ENCODE data around the gene KRT73.

GRCh38 chr12:52656616-52657015 lies 38.3 kb upstream of the KRT73 start:
- TF ChIP-seq, protein P1, sequence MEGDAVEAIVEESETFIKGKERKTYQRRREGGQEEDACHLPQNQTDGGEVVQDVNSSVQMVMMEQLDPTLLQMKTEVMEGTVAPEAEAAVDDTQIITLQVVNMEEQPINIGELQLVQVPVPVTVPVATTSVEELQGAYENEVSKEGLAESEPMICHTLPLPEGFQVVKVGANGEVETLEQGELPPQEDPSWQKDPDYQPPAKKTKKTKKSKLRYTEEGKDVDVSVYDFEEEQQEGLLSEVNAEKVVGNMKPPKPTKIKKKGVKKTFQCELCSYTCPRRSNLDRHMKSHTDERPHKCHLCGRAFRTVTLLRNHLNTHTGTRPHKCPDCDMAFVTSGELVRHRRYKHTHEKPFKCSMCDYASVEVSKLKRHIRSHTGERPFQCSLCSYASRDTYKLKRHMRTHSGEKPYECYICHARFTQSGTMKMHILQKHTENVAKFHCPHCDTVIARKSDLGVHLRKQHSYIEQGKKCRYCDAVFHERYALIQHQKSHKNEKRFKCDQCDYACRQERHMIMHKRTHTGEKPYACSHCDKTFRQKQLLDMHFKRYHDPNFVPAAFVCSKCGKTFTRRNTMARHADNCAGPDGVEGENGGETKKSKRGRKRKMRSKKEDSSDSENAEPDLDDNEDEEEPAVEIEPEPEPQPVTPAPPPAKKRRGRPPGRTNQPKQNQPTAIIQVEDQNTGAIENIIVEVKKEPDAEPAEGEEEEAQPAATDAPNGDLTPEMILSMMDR (IDR thresholded peaks at IDR 0.05), result no peak
- TF ChIP-seq EP300 (IDR thresholded peaks at IDR 0.05) (no peak), POLR2A (IDR thresholded peaks at IDR 0.05) (no peak)
